ENCODE data around the gene ETDA.
"Not testable (repeated sequence)": the region's sequence is repeated elsewhere in the genome, so short reads cannot be mapped to it uniquely, and the experiment has no call there.

- TF ChIP-seq EZH2 (IDR thresholded peaks at IDR 0.05; ENCODE audit: insufficient read depth, low read length); CTCF (IDR thresholded peaks at IDR 0.05; ENCODE audit: insufficient read depth, low read depth, low read length): not testable (repeated sequence)
Measured at GRCh38 chrX:135260976-135261375, 9.1 kb downstream of the ETDA start.

All from astrocyte (in vitro differentiated cells and primary cell).